NOMO-1 treated with DMSO at 0.1 percent for 48 hours (cell line): ENCODE measurements around the gene AXL.
A peak's percentile ranks its signal among the peaks of the same experiment; 100 is the strongest.

Experiments
- DNase-seq: peaks from one replicate; lab custom pipeline; 2025; ENCODE audit not compliant: unreplicated experiment; lab: John Stamatoyannopoulos, UW

Gene AXL

DNA sequence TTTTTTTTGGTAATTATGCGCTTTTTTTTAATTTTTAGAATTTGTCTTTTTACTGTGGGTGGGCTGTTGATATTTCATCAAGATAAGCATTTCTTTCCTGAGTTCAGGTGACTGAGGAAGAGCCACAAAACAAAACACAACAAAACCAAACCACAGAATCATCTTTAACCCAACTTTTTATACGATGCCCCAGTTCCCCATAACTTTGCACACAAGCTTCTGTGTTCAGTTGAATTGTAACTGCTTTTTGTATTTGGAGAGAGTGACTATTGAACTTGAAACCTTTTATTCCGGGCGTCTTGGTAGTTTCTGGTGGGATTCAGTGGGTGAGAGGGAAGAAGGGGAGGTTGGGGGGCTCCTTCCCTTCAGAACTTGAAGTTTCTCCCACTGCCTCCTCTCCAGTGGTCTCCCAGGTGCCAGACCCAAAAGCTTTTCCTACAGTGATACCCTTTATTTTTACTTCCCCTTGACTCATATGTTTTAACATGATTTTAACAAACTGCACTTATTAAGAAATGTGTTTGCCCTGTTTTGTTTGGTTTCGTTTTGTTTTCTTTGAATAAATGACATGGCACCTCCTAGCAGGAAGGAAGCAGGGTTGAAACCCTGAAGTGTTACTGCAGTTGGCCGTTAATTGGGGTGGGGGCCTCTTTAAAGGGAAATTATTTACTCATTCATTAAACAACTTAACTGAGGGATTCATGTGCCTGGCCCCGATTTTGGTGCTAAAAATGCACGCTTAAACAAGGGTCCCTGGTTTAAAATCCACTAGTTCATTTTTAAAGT is 88.3 kb downstream of the AXL start:
- DNase-seq = peak; percentile 10

DNA sequence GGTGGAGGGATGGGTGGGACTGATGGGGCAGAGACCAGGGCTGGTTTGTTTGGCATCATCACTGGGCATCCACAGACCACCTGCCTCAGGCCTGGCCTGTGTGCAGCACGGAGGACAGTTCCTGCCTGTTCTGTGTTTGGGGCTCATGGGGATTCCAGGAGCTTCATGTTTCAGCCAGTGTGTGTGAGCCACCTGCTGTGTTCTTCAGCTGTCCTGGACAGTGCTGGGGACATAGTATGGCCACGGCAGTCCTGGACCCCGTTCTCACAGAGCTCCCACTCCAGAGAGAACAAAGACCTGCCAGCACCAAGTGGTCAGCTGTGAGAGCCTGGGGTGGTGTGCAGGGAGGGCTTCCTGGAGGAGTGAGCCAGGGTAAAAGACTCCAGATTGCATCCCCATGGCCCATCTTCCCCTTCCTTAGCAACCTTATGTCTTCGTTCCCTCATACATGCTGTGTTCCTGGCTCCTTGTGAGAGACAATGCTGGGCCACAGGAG is 89.0 kb downstream of the AXL start:
- DNase-seq = no peak

DNA sequence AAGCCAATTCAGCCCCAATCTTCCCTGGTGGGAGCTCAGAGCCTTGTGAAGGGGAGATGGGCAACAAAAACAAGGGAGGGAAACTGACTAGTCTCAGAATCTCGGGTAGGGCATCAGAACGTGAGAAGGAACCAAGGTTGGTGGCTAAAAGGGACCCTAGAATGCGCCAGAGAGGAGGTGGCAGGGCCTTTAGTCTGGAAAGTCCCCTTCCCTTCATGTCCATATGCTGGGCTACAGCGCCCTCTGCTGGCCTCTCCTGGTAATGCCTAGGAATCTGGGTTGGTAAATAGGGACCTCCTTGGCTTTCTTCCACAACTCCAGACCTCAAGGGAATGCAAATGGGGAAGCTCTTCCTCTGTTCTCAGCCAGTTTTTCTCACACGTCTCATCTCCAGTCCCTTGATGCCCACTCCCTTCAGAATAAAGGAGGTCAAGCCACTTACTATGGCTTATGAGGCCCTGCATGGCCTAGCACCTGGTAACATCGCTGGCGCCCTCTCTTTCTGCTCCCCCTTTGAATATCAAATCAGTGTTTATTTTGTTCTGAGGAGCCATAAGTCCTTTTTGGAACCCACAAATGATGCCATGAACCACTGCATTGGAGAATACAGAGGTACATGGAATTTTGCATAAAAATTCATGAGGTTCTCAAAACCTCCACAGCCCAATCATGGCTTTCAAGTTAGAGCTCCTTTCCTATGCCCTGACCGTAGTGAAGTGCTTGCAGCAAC is 89.6 kb downstream of the AXL start:
- peak; percentile 63 for DNase-seq

DNA sequence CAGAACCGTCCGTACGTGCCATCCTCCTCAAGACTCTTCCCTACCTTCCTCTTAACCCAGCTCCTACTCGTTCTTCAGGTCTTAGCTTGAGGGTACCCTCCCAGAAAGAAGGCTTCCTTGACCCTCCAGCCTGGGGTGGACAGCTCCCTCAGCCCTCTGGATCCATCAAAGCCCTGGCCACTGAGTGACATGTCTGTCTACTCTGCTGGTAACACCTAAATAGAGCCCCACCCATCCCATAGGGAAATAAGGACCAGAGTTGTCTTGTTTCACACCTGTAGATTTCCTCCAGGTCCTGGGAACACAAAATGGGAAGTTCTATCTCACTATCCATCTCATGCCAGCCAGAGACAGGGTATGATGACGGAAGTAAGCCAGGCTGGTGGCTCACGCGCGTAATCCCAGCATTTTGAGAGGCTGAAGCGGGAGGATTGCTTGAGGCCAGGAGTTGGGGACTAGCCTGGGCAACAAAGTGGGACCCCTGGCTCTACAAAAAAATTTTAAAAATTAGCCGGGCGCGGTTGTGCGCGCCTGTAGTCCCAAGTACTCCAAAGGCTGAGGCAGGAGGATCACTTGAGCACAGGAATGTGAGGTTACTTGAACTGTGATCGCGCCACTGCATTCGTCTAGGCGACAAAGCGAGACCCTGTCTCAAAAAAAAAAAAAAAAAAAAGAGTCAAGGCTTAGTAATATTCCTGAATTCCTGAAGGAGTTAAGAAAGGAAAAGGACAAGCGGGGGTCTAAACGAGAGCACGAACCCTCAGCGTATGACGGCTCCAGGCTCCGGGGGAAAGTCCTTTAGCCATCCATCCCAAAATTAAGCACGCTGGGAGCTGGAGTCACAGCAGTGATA is 90.4 kb downstream of the AXL start:
- DNase-seq = no peak

DNA sequence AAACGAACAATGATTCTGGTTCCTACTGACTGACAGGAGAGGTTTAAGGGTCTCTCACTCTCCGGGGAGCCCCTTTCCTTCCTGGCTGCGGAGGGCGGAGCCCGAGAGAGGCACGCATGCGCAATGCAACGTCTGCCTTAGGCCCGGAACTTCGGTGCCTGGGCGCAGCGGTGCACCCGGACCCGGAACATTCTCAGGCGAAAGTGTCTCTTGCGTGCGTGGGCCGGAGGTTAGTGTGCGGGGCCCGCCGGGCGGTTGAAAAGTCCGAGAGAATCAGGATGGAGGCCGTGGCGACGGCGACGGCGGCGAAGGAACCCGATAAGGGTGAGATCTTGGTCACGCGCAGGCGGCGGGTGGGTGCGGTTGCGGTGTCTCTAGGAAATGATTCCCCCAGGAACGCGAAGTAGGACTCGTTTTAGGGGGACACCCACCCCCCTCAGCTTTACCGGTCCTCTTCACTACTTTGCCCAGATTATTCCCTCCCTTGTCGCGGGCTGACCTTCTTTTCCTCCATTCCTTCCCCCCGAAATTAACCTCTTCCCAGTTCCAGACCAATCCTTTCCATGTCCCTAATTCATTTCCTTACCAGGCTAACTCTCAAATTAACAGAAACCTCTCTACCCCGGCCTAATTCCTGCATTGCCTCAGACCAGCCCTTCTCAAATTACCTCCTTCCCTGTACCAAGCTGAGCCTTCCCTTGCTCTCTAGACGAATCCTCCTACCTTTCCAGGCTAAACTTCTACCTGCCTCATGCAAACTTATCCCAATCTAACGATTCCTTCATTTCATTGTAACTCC is 91.2 kb downstream of the AXL start, which contains the start of gene CCDC97:
TSS of gene CCDC97 (plus strand) at position 140 of the 799 bp plus-strand sequence. CDS start at position 279, 139 bp downstream.
- DNase-seq = peak; percentile 78

DNA sequence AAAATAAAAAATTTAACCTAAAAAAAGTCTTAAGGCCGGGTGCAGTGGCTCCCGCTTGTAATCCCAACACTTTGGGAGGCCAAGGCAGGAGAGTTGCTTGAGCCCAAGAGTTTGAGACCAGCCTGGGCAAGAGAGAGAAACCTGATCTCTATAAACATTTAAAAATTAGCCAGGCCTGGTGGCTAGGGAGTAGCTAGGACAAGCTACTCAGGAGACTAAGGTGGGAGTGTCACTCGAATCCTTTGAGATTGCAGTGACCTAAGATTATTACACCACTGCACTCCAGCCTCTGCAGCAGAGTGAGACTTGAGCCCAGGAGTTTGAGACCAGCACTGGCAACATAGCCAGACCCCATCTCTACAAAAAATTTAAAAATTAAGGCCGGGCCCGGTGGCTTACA is 92.0 kb downstream of the AXL start:
- DNase-seq = no peak
